Esophagus squamous epithelium (tissue), 4 donors: ENCODE data around the gene GRN.

ENCODE experiments used
- POLR2A ChIP-seq, 4 donors: fragments of 450-650 bp; IDR thresholded peaks; one replicate each; pipeline ENCODE4 v1.6.1; 2017; ENCODE audit warnings: antibody characterized with exemption in 4 of 4, mild to moderate bottlenecking in 4 of 4, moderate library complexity in 3 of 4
- TF ChIP-seq, protein P1 (sequence below), 6 experiments: fragments of 450-650 bp in 4 of 6; fragments of 200-600 bp in 2 of 6; sonication (generic) in 2 of 6; IDR thresholded peaks; one replicate each; pipeline ENCODE4 v1.5.1; 2016 to 2019; ENCODE audit warnings: antibody characterized with exemption in 6 of 6, mild to moderate bottlenecking in 4 of 6, moderate library complexity in 4 of 6

- TF ChIP-seq, protein P1, sequence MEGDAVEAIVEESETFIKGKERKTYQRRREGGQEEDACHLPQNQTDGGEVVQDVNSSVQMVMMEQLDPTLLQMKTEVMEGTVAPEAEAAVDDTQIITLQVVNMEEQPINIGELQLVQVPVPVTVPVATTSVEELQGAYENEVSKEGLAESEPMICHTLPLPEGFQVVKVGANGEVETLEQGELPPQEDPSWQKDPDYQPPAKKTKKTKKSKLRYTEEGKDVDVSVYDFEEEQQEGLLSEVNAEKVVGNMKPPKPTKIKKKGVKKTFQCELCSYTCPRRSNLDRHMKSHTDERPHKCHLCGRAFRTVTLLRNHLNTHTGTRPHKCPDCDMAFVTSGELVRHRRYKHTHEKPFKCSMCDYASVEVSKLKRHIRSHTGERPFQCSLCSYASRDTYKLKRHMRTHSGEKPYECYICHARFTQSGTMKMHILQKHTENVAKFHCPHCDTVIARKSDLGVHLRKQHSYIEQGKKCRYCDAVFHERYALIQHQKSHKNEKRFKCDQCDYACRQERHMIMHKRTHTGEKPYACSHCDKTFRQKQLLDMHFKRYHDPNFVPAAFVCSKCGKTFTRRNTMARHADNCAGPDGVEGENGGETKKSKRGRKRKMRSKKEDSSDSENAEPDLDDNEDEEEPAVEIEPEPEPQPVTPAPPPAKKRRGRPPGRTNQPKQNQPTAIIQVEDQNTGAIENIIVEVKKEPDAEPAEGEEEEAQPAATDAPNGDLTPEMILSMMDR (IDR thresholded peaks at IDR 0.05): no peak
- no peak for TF ChIP-seq POLR2A (IDR thresholded peaks at IDR 0.05)
Measured at GRCh38 chr17:44327715-44328449, 17.2 kb upstream of the GRN start.
